ENCODE measurements around the gene CSGALNACT2. TPM values are rescaled to one million over a fixed set of nuclear protein-coding genes. Genes with fewer than 3 reads are reported as not detected.
A peak's percentile ranks its signal among the peaks of the same experiment; 100 is the strongest.

Gene CSGALNACT2
- total RNA-seq, 2 experiments from 2014 or later = 13.2 to 33.6 TPM

DNA sequence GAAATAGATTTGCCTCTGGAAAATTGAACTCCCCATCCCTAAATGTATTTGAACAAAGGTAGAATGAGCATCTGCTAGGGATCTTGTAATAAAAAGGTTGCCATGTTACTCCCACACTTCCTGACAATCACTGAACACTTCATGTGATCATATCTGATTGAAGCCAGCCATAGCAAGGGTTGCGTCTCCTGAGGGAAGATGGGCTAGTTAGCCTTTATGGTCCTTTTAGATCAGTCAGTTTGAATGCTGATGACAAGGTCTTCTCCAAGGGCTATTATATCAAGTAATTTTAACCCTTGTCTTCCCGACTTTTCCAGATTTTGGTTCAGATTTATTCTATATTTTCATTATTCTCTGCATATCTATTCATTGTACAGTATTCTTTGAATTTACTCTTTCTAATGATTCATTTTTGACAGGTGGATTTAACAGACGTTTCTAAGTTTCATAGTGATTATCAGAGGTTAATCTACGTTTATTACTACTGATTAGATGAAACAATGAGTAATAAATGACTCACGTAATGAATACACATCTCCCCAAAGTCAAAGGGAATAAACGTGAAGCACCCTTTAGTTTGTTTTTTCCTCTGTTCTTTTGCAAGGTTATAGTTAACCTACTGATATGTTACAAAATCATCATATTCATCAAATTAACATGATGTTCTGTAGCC is 28.1 kb downstream of the CSGALNACT2 start:
- no peak for DNase-seq (ENCODE audit: low spot score)
- H3K9me2 ChIP-seq (ENCODE audit: insufficient read depth, low read length) = no peaks in the 10 kb centered on the region
- H3K4me1 ChIP-seq (ENCODE audit: insufficient read depth, low read length, poor library complexity, severe bottlenecking) = peaks cover 11% of the 10 kb centered on the region
- H3K36me3 ChIP-seq (ENCODE audit: insufficient read depth, low read length) = peaks cover 72% of the 10 kb centered on the region
- TF ChIP-seq, protein P1, sequence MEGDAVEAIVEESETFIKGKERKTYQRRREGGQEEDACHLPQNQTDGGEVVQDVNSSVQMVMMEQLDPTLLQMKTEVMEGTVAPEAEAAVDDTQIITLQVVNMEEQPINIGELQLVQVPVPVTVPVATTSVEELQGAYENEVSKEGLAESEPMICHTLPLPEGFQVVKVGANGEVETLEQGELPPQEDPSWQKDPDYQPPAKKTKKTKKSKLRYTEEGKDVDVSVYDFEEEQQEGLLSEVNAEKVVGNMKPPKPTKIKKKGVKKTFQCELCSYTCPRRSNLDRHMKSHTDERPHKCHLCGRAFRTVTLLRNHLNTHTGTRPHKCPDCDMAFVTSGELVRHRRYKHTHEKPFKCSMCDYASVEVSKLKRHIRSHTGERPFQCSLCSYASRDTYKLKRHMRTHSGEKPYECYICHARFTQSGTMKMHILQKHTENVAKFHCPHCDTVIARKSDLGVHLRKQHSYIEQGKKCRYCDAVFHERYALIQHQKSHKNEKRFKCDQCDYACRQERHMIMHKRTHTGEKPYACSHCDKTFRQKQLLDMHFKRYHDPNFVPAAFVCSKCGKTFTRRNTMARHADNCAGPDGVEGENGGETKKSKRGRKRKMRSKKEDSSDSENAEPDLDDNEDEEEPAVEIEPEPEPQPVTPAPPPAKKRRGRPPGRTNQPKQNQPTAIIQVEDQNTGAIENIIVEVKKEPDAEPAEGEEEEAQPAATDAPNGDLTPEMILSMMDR (conservative IDR thresholded peaks at IDR 0.05; ENCODE audit: low read length) = no peak
- no peak for TF ChIP-seq EZH2phosphoT487 (IDR thresholded peaks at IDR 0.05; ENCODE audit: borderline replicate concordance, low read depth, low read length)
- no peak overlapping the region for H3K4me3 ChIP-seq (ENCODE audit: low read depth, low read length, poor library complexity, severe bottlenecking)
- POLR2A ChIA-PET = no interaction called here
- no peaks in the 10 kb centered on the region for H3K79me2 ChIP-seq (ENCODE audit: insufficient read depth, low read depth, low read length)
- H2AFZ ChIP-seq (ENCODE audit: low read length) = no peak overlapping the region
- no peak overlapping the region for H3K4me2 ChIP-seq (ENCODE audit: low read length)
- no peak overlapping the region for H3K27ac ChIP-seq (ENCODE audit: low read depth, low read length, poor library complexity, severe bottlenecking)
- intact Hi-C loops (cut with micrococcal nuclease; ENCODE audit: unreplicated experiment) = no loop called here
- H4K20me1 ChIP-seq (ENCODE audit: insufficient read depth, low read length) = no peaks in the 10 kb centered on the region
- H3K9me3 ChIP-seq (ENCODE audit: low read length) = no peaks in the 10 kb centered on the region
- no TSS peak for BruUV-seq (replicated peaks)
- CTCF ChIA-PET (ENCODE audit: unreplicated experiment) = no interaction called here

DNA sequence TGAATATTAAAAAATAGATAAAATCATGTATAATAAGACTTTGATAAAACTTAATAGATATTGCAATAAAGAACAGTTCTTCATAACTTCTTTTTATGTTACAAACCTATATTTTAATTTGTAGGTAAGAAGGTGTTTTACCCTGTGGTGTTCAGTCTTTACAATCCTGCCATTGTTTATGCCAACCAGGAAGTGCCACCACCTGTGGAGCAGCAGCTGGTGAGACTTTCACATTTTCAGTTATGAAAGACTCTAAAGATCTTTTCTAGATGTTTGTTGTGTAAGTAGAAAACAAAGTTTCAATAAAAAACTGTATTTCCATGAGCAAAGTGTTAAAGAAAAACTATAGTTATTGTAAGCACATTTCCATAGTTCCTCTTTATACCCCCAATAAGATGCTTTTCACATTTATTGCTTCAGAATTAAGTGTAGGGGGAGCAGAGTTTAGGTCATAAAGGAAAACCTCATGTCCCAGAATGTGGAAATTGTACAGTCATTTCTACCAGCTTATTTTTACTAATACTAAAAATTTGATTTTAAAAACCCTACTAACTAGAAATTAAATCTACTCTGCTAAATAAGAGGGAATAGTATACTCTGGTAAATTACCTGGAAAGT is 28.7 kb downstream of the CSGALNACT2 start:
- TF ChIP-seq EZH2phosphoT487 (IDR thresholded peaks at IDR 0.05; ENCODE audit: borderline replicate concordance, low read depth, low read length) = no peak
- TF ChIP-seq, protein P1 (conservative IDR thresholded peaks at IDR 0.05; ENCODE audit: low read length) = no peak
- Histone ChIP-seq H3K9me2 (ENCODE audit: insufficient read depth, low read length) (no peaks in the 10 kb centered on the region), H3K4me3 (ENCODE audit: low read depth, low read length, poor library complexity, severe bottlenecking) (no peak overlapping the region), H4K20me1 (ENCODE audit: insufficient read depth, low read length) (no peaks in the 10 kb centered on the region), H2AFZ (ENCODE audit: low read length) (no peak overlapping the region), H3K4me1 (ENCODE audit: insufficient read depth, low read length, poor library complexity, severe bottlenecking) (peaks cover 11% of the 10 kb centered on the region), H3K9me3 (ENCODE audit: low read length) (no peaks in the 10 kb centered on the region), H3K79me2 (ENCODE audit: insufficient read depth, low read depth, low read length) (no peaks in the 10 kb centered on the region), H3K36me3 (ENCODE audit: insufficient read depth, low read length) (peaks cover 72% of the 10 kb centered on the region), H3K4me2 (ENCODE audit: low read length) (peak overlapping the region; percentile 25; the same call in 1 of the 2 replicates), H3K27ac (ENCODE audit: low read depth, low read length, poor library complexity, severe bottlenecking) (no peak overlapping the region)
- CTCF ChIA-PET (ENCODE audit: unreplicated experiment) = no interaction called here
- peak; percentile 27 for DNase-seq (ENCODE audit: low spot score)
- POLR2A ChIA-PET = interaction anchor here (0.6 to 1.0 kb wide), 3 partner anchors 14 to 144 kb away, joined by 3 to 7 read pairs (median 3); no protein-coding TSS in a partner anchor
- intact Hi-C loops (cut with micrococcal nuclease; ENCODE audit: unreplicated experiment) = no loop called here
- BruUV-seq (replicated peaks) = no TSS peak

DNA sequence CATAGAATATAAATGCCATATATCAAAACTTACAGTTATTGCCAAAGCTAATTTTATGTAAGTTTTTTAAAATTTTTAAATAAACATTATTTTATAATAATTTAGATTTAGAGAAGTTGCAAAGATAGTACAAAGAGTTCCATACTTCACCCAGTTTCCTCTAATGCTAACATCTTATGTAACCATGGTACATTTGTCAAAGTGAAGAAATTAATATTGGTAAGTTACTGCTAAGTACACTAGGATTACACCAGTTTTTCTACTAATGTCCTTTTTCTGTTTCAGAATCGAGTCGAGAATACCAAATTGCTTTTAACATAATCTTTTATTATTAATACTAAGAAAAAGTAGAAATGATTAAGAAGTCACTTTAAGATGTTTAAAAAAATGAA is 29.2 kb downstream of the CSGALNACT2 start:
- Histone ChIP-seq H3K9me2 (ENCODE audit: insufficient read depth, low read length) (no peaks in the 10 kb centered on the region), H3K36me3 (ENCODE audit: insufficient read depth, low read length) (peaks cover 72% of the 10 kb centered on the region), H4K20me1 (ENCODE audit: insufficient read depth, low read length) (no peaks in the 10 kb centered on the region), H3K27ac (ENCODE audit: low read depth, low read length, poor library complexity, severe bottlenecking) (no peak overlapping the region), H3K9me3 (ENCODE audit: low read length) (no peaks in the 10 kb centered on the region), H3K4me1 (ENCODE audit: insufficient read depth, low read length, poor library complexity, severe bottlenecking) (peaks cover 11% of the 10 kb centered on the region), H3K4me2 (ENCODE audit: low read length) (no peak overlapping the region), H3K79me2 (ENCODE audit: insufficient read depth, low read depth, low read length) (no peaks in the 10 kb centered on the region), H2AFZ (ENCODE audit: low read length) (no peak overlapping the region), H3K4me3 (ENCODE audit: low read depth, low read length, poor library complexity, severe bottlenecking) (no peak overlapping the region)
- ChIA-PET CTCF (ENCODE audit: unreplicated experiment) (no interaction called here), POLR2A (interaction anchor here (0.6 to 1.0 kb wide), 3 partner anchors 14 to 145 kb away, joined by 3 to 7 read pairs (median 3); no protein-coding TSS in a partner anchor)
- no peak for DNase-seq (ENCODE audit: low spot score)
- intact Hi-C loops (cut with micrococcal nuclease; ENCODE audit: unreplicated experiment) = no loop called here
- TF ChIP-seq, protein P1 (conservative IDR thresholded peaks at IDR 0.05; ENCODE audit: low read length) = no peak
- no peak for TF ChIP-seq EZH2phosphoT487 (IDR thresholded peaks at IDR 0.05; ENCODE audit: borderline replicate concordance, low read depth, low read length)
- BruUV-seq (replicated peaks) = no TSS peak
